ENCODE data around the gene ST8SIA5. TPM values are rescaled to one million over a fixed set of nuclear protein-coding genes. Genes with fewer than 3 reads are reported as not detected.

ST8SIA5 gene
- total and polyA plus RNA-seq, 10 of the 15 experiments (the other 5 are each of a cell fraction or from before 2014, with no cell fraction given), result 0.02 to 0.32 (median 0.12) TPM; not detected in 1

DNA sequence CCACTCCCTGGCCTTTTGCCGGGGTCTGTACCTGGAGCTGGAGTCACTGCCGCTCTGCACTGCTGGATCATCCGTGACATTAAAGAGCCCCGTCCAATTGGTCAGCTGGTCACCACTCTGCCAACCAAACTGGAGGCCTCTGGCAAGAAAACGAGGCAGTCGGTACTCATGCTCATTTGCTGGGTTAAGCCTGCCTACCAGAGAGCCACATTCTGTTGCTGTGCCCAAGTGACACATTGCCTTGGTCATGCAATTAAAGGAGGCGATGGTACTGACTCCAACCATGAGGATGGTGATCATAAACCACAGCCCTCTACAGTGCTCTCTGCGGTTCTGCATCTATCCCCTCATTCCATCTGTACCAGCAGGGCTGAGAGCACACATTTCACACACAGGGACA lies 35.5 kb downstream of the ST8SIA5 start:
- Histone ChIP-seq H3K9ac (ENCODE audit: control insufficient read depth, insufficient read depth, low read length) (no peak overlapping the region), H4K20me1 (ENCODE audit: control insufficient read depth, insufficient read depth) (no peaks in the 10 kb centered on the region), H2AFZ (ENCODE audit: control insufficient read depth, low read depth, low read length) (no peak overlapping the region), H3K36me3 (ENCODE audit: control insufficient read depth in 2 of 2, insufficient read depth in 2 of 2, low read length in 1 of 2) (no peaks in the 10 kb centered on the region), H3K79me2 (ENCODE audit: control insufficient read depth, insufficient read depth, low read length) (no peaks in the 10 kb centered on the region), H3K27ac (ENCODE audit: control insufficient read depth, insufficient read depth) (no peak overlapping the region), H3K4me3 (no peak overlapping the region), H3K4me2 (ENCODE audit: control insufficient read depth, insufficient read depth) (no peak overlapping the region), H3K27me3 (replicated peaks in 1 of 2; ENCODE audit: control insufficient read depth in 2 of 2, insufficient read depth in 2 of 2, low read length in 1 of 2) (no peaks in the 10 kb centered on the region; a peak in 1 of 4 replicates), H3K4me1 (ENCODE audit: control insufficient read depth, insufficient read depth, low read length) (no peaks in the 10 kb centered on the region), H3K9me3 (replicated peaks; ENCODE audit: control insufficient read depth, insufficient read depth, low read length) (no peaks in the 10 kb centered on the region)
- intact Hi-C loops (cut with micrococcal nuclease; ENCODE audit: unreplicated experiment), result no loop called here
- ChIA-PET RAD21 (ENCODE audit: unreplicated experiment) (no interaction called here), POLR2A (no interaction called here), CTCF (no interaction called here), SMC1A (ENCODE audit: uncharacterized antibody, unreplicated experiment) (no interaction called here)
- BruUV-seq (replicated peaks), result no TSS peak
- DNase-seq (ENCODE audit: low read depth, low spot score) (no peak), FAIRE-seq (no peak), ATAC-seq (no peak)
- WGBS (ENCODE audit: insufficient coverage, insufficient replicate concordance, low lambda C conversion rate, missing lambda C conversion rate), result 56% methylated on average over 8 of the region's 8 CpGs
- in situ Hi-C loops (cut with MboI), result no loop called here
- TF ChIP-seq, protein P1, sequence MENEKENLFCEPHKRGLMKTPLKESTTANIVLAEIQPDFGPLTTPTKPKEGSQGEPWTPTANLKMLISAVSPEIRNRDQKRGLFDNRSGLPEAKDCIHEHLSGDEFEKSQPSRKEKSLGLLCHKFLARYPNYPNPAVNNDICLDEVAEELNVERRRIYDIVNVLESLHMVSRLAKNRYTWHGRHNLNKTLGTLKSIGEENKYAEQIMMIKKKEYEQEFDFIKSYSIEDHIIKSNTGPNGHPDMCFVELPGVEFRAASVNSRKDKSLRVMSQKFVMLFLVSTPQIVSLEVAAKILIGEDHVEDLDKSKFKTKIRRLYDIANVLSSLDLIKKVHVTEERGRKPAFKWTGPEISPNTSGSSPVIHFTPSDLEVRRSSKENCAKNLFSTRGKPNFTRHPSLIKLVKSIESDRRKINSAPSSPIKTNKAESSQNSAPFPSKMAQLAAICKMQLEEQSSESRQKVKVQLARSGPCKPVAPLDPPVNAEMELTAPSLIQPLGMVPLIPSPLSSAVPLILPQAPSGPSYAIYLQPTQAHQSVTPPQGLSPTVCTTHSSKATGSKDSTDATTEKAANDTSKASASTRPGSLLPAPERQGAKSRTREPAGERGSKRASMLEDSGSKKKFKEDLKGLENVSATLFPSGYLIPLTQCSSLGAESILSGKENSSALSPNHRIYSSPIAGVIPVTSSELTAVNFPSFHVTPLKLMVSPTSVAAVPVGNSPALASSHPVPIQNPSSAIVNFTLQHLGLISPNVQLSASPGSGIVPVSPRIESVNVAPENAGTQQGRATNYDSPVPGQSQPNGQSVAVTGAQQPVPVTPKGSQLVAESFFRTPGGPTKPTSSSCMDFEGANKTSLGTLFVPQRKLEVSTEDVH (IDR thresholded peaks at IDR 0.05; ENCODE audit: low read depth, partially characterized antibody), result no peak
- TF ChIP-seq NFYA (IDR thresholded peaks at IDR 0.05; ENCODE audit: borderline replicate concordance, low read depth, low read length) (no peak), SRF (IDR thresholded peaks at IDR 0.05; ENCODE audit: low read depth in 2 of 2, low read length in 2 of 2) (no peak), HDAC2 (IDR thresholded peaks at IDR 0.05) (no peak), NR2F1 (conservative IDR thresholded peaks at IDR 0.05) (no peak), HCFC1 (IDR thresholded peaks at IDR 0.05; ENCODE audit: low read length) (no peak), POLR2AphosphoS2 (IDR thresholded peaks at IDR 0.05; ENCODE audit: low read depth, low read length) (no peak), SMAD1 (IDR thresholded peaks at IDR 0.05; ENCODE audit: low read depth, partially characterized antibody) (no peak), FOXK2 (IDR thresholded peaks at IDR 0.05) (no peak), TARDBP (IDR thresholded peaks at IDR 0.05; ENCODE audit: borderline replicate concordance) (no peak), SMAD5 (IDR thresholded peaks at IDR 0.05; ENCODE audit: low read depth) (no peak), TBL1XR1 (IDR thresholded peaks at IDR 0.05; ENCODE audit: low read depth, low read length) (no peak), MTA2 (IDR thresholded peaks at IDR 0.05; ENCODE audit: low read depth) (no peak), BMI1 (IDR thresholded peaks at IDR 0.05; ENCODE audit: borderline replicate concordance) (no peak), KAT2A (conservative IDR thresholded peaks at IDR 0.05; ENCODE audit: control insufficient read depth, low read depth, low read length) (no peak)
- TF ChIP-seq, protein P2, sequence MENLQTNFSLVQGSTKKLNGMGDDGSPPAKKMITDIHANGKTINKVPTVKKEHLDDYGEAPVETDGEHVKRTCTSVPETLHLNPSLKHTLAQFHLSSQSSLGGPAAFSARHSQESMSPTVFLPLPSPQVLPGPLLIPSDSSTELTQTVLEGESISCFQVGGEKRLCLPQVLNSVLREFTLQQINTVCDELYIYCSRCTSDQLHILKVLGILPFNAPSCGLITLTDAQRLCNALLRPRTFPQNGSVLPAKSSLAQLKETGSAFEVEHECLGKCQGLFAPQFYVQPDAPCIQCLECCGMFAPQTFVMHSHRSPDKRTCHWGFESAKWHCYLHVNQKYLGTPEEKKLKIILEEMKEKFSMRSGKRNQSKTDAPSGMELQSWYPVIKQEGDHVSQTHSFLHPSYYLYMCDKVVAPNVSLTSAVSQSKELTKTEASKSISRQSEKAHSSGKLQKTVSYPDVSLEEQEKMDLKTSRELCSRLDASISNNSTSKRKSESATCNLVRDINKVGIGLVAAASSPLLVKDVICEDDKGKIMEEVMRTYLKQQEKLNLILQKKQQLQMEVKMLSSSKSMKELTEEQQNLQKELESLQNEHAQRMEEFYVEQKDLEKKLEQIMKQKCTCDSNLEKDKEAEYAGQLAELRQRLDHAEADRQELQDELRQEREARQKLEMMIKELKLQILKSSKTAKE (IDR thresholded peaks at IDR 0.05; ENCODE audit: low read depth, poor library complexity, severe bottlenecking), result no peak
